ENCODE results near the gene TBC1D10A. TPM values are rescaled to one million over a fixed set of nuclear protein-coding genes. Genes with fewer than 3 reads are reported as not detected.

TBC1D10A gene
- total and polyA plus RNA-seq, 9 donors: 6.2 to 11.3 (median 8.4) TPM

Other genes with a start within 250 kb of the TBC1D10A start
- not detected for gene HORMAD2, start 246.5 kb downstream of the TBC1D10A start, total RNA-seq
- not detected for gene HORMAD2, start 246.5 kb downstream of the TBC1D10A start, polyA plus RNA-seq (ENCODE audit: insufficient read depth in 1 of 8, insufficient read length in 8 of 8, low replicate concordance in 1 of 8)
- gene LIF, start 80.2 kb downstream of the TBC1D10A start, total RNA-seq: 0.75 TPM
- 1 to 10 TPM in 3 of 8 donors, under 1 TPM in 5; 0.57 to 1.4 (median 0.88) TPM for gene LIF, start 80.2 kb downstream of the TBC1D10A start, polyA plus RNA-seq (ENCODE audit: insufficient read depth in 1 of 8, insufficient read length in 8 of 8, low replicate concordance in 1 of 8)
- gene OSM, start 60.1 kb downstream of the TBC1D10A start, total RNA-seq: 0.22 TPM
- gene OSM, start 60.1 kb downstream of the TBC1D10A start, polyA plus RNA-seq (ENCODE audit: insufficient read depth in 1 of 8, insufficient read length in 8 of 8, low replicate concordance in 1 of 8): 1 to 10 TPM in 1 of 8 donors, under 1 TPM in 6, not detected in 1; 0.09 to 1.5 (median 0.34) TPM
- 5.7 TPM for gene CASTOR1, start 37.4 kb downstream of the TBC1D10A start, total RNA-seq
- gene CASTOR1, start 37.4 kb downstream of the TBC1D10A start, polyA plus RNA-seq (ENCODE audit: insufficient read depth in 1 of 8, insufficient read length in 8 of 8, low replicate concordance in 1 of 8): 1 to 10 TPM; 3.5 to 7.1 (median 4.7) TPM
- 23.8 TPM for gene SF3A1, start 30.0 kb upstream of the TBC1D10A start, total RNA-seq
- 100 to 1,000 TPM in 1 of 8 donors, 10 to 100 TPM in 7; 57.6 to 110 (median 81.2) TPM for gene SF3A1, start 30.0 kb upstream of the TBC1D10A start, polyA plus RNA-seq (ENCODE audit: insufficient read depth in 1 of 8, insufficient read length in 8 of 8, low replicate concordance in 1 of 8)
- gene CCDC157, start 30.1 kb upstream of the TBC1D10A start, total RNA-seq: 0.89 TPM
- 1 to 10 TPM in 7 of 8 donors, under 1 TPM in 1; 0.89 to 2.0 (median 1.3) TPM for gene CCDC157, start 30.1 kb upstream of the TBC1D10A start, polyA plus RNA-seq (ENCODE audit: insufficient read depth in 1 of 8, insufficient read length in 8 of 8, low replicate concordance in 1 of 8)
- gene RNF215, start 60.5 kb upstream of the TBC1D10A start, total RNA-seq: 11.9 TPM
- gene RNF215, start 60.5 kb upstream of the TBC1D10A start, polyA plus RNA-seq (ENCODE audit: insufficient read depth in 1 of 8, insufficient read length in 8 of 8, low replicate concordance in 1 of 8): 10 to 100 TPM; 11.2 to 15.4 (median 14.1) TPM
- gene SEC14L2, start 70.1 kb upstream of the TBC1D10A start, total RNA-seq: 2.5 TPM
- 1 to 10 TPM; 1.5 to 3.8 (median 2.1) TPM for gene SEC14L2, start 70.1 kb upstream of the TBC1D10A start, polyA plus RNA-seq (ENCODE audit: insufficient read depth in 1 of 8, insufficient read length in 8 of 8, low replicate concordance in 1 of 8)
- gene MTFP1, start 98.8 kb upstream of the TBC1D10A start, total RNA-seq: 8.2 TPM
- gene MTFP1, start 98.8 kb upstream of the TBC1D10A start, polyA plus RNA-seq (ENCODE audit: insufficient read depth in 1 of 8, insufficient read length in 8 of 8, low replicate concordance in 1 of 8): 10 to 100 TPM in 1 of 8 donors, 1 to 10 TPM in 7; 7.1 to 10.4 (median 8.2) TPM
- not detected for gene SEC14L3, start 145.1 kb upstream of the TBC1D10A start, total RNA-seq
- gene SEC14L3, start 145.1 kb upstream of the TBC1D10A start, polyA plus RNA-seq (ENCODE audit: insufficient read depth in 1 of 8, insufficient read length in 8 of 8, low replicate concordance in 1 of 8): under 1 TPM in 2 of 8 donors, not detected in 6; 0.05 to 0.06 TPM
- not detected for gene SEC14L4, start 178.8 kb upstream of the TBC1D10A start, total RNA-seq
- under 1 TPM in 6 of 8 donors, not detected in 2; 0.04 to 0.23 (median 0.20) TPM for gene SEC14L4, start 178.8 kb upstream of the TBC1D10A start, polyA plus RNA-seq (ENCODE audit: insufficient read depth in 1 of 8, insufficient read length in 8 of 8, low replicate concordance in 1 of 8)
- gene SEC14L6, start 219.8 kb upstream of the TBC1D10A start, total RNA-seq: 0.35 TPM
- under 1 TPM; 0.13 to 0.62 (median 0.21) TPM for gene SEC14L6, start 219.8 kb upstream of the TBC1D10A start, polyA plus RNA-seq (ENCODE audit: insufficient read depth in 1 of 8, insufficient read length in 8 of 8, low replicate concordance in 1 of 8)
- 3.0 TPM for gene GAL3ST1, start 247.7 kb upstream of the TBC1D10A start, total RNA-seq
- gene GAL3ST1, start 247.7 kb upstream of the TBC1D10A start, polyA plus RNA-seq (ENCODE audit: insufficient read depth in 1 of 8, insufficient read length in 8 of 8, low replicate concordance in 1 of 8): 10 to 100 TPM in 1 of 8 donors, 1 to 10 TPM in 7; 4.1 to 10.0 (median 5.2) TPM

Measured in muscle of leg (tissue), 9 donors.